PFSK-1 (cell line): ENCODE data around the gene PKDCC.

Experiments used
- FOXP2 ChIP-seq: optimal IDR thresholded peaks from 2 replicates; pipeline ENCODE3; 2011; ENCODE audit warnings: borderline replicate concordance, control low read depth, inconsistent platforms; ENCODE audit not compliant: insufficient read depth; ENCODE audit errors: extremely low read length, extremely low read depth
- POLR2AphosphoS5 ChIP-seq: IDR thresholded peaks from 2 replicates; pipeline ENCODE4 v1.6.1; 2012; ENCODE audit warnings: low read depth, mild to moderate bottlenecking, control low read depth, low read length, moderate library complexity
- SIN3A ChIP-seq: IDR thresholded peaks from 2 replicates; pipeline ENCODE4 v1.6.1; 2012; ENCODE audit warnings: mild to moderate bottlenecking, low read length, moderate library complexity, borderline replicate concordance; ENCODE audit not compliant: insufficient read depth
- TAF1 ChIP-seq: IDR thresholded peaks from 2 replicates; pipeline ENCODE4 v1.6.1; 2012; ENCODE audit warnings: low read length, control low read depth, borderline replicate concordance; ENCODE audit not compliant: insufficient read depth
- TF ChIP-seq, protein P1 (sequence below), 2 experiments: IDR thresholded peaks; 2 replicates each; pipeline versions ENCODE4 v1.6.1 to v1.8.0; 2011 to 2012; ENCODE audit warnings: low read depth in 2 of 2, low read length in 2 of 2, control low read depth in 1 of 2, inconsistent platforms in 1 of 2, mild to moderate bottlenecking in 1 of 2, moderate library complexity in 1 of 2; ENCODE audit not compliant: insufficient read depth in 1 of 2

Gene PKDCC

DNA sequence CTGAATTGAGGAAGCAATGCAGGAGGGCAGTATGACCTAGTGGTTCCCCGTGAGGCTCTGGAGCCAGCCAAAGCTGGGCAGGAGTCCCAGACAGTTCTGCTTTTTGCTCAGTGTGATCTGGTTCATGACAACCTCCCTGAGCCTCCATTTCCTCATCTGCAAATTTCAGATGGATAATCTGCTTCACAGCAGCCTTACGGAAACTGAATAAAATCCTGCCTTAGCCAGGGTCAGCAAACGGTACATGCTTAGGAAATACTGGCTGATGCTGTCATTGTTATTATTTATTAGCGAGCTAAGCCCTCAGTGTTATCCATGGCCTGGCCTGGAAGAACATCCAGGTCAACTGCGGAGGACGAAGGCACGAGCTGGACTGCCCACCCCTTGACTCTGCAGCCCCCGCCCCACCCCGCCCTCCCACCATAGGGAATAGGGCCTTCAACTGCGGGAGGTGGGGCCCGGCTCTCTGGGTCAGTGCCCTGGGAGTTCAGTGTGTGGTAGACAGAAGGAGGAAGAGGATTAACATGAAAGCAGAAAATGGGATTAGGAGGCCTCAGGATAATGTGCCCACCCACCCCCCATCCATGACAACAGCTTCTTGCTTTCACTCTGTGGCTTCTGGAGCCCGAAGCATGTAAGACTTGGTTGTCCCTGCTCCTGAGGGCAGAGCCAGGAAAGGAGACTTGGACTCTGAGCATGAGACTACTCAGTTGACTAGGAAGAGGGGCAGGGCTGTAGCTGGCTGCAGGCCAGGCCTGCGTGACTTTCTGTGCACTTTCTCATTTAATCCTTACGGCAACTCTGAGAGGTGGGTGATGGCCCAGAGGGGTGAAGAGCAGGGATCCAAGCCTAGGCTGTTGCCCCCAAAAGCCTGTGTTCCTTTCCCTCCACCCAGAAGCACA is 13.1 kb downstream of the PKDCC start:
- TF ChIP-seq SIN3A (no peak), POLR2AphosphoS5 (no peak), FOXP2 (no peak), TAF1 (no peak)
- TF ChIP-seq, protein P1, sequence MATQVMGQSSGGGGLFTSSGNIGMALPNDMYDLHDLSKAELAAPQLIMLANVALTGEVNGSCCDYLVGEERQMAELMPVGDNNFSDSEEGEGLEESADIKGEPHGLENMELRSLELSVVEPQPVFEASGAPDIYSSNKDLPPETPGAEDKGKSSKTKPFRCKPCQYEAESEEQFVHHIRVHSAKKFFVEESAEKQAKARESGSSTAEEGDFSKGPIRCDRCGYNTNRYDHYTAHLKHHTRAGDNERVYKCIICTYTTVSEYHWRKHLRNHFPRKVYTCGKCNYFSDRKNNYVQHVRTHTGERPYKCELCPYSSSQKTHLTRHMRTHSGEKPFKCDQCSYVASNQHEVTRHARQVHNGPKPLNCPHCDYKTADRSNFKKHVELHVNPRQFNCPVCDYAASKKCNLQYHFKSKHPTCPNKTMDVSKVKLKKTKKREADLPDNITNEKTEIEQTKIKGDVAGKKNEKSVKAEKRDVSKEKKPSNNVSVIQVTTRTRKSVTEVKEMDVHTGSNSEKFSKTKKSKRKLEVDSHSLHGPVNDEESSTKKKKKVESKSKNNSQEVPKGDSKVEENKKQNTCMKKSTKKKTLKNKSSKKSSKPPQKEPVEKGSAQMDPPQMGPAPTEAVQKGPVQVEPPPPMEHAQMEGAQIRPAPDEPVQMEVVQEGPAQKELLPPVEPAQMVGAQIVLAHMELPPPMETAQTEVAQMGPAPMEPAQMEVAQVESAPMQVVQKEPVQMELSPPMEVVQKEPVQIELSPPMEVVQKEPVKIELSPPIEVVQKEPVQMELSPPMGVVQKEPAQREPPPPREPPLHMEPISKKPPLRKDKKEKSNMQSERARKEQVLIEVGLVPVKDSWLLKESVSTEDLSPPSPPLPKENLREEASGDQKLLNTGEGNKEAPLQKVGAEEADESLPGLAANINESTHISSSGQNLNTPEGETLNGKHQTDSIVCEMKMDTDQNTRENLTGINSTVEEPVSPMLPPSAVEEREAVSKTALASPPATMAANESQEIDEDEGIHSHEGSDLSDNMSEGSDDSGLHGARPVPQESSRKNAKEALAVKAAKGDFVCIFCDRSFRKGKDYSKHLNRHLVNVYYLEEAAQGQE (IDR thresholded peaks at IDR 0.05; ENCODE audit: insufficient read depth in 1 of 2, low read depth in 2 of 2, low read length in 2 of 2) = no peak

DNA sequence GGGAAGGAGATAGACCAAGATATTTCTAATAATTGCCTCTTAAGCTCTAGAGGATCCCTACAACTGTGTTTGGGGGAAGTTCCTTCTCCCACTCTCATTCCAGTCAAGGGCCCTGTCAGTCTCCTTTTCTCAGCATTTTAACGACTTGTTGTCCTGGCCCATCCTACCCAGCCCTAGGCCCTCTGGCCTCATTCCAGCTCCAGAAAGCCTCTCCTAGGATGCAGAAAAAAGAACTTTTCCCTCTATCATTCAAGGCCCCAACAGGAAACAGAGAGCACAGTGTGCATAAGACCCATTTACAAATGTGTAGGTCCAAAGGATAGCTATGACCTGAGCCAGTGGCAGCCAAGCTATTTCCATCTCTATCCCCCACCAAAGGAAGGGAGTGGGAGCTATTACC is 14.0 kb downstream of the PKDCC start:
- no peak for TF ChIP-seq FOXP2
- no peak for TF ChIP-seq SIN3A
- no peak for TF ChIP-seq TAF1
- TF ChIP-seq, protein P1 (IDR thresholded peaks at IDR 0.05; ENCODE audit: insufficient read depth in 1 of 2, low read depth in 2 of 2, low read length in 2 of 2) = no peak
- TF ChIP-seq POLR2AphosphoS5 = no peak

DNA sequence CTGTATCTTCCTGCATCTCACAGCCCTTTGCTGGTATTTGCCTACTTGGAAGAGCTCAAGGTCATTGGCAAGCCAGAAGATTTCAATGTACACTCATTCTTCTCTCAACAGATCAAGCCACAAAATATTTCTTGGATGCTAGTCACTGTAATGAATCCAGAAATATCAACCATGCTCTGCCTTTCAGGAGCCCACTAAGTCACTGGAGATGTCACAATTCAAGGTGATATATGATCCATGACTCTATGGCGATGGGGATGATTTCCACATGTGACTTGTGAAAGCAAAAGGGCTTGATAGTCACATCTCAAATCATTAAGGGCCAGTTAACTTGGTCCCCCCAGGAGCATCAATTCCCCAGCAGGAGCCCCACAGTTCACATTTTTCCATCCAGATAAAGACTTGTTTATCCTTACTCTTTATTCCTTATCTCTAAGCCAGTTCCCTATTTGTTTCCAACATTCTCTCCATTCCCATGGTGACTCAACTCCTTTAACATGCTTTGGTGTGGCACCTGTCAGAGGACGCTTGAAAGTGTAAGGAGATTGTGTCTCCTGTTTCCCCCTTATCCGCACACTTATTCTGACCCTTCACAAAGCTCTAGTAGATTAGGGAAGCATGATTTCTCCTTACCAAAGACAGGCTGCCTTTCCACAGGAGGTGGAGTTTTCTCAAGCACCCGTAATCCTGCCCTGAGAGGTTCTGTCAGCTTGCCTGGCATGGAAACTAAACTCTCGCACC is 15.8 kb downstream of the PKDCC start:
- TF ChIP-seq, protein P1 (IDR thresholded peaks at IDR 0.05; ENCODE audit: insufficient read depth in 1 of 2, low read depth in 2 of 2, low read length in 2 of 2) = no peak
- TF ChIP-seq POLR2AphosphoS5 (no peak), SIN3A (no peak), TAF1 (no peak)

DNA sequence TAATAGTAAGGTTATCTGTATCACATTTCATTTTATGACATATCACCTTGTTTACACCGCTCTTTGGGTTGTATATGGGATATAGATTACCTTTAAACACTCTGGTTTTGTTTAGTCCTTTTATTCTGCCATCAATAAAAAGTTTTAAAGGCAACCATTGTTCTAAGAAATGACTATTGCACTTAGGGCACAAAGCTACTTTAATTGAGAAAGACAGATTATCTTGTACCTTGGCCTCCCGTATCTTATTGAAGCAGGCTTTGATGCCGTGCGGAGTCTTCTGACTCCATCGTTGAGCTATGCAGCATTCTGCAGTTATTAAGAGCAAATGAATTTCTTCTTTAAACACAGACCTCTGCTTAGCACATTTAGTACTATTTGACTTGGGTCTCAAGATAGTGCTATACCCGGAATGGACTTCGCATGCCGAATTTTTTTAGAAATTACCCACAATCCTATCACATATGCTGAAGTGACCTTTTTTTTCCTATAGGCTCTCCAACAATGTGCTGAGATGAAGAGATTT is 16.7 kb downstream of the PKDCC start:
- TF ChIP-seq, protein P1 (IDR thresholded peaks at IDR 0.05; ENCODE audit: insufficient read depth in 1 of 2, low read depth in 2 of 2, low read length in 2 of 2) = no peak
- TF ChIP-seq FOXP2 = no peak
- no peak for TF ChIP-seq SIN3A
- TF ChIP-seq POLR2AphosphoS5 = no peak
- no peak for TF ChIP-seq TAF1
